Astrocyte of the spinal cord (primary cell): ENCODE measurements around the gene MSI2.

Experiments used
- DNase-seq: peaks from one replicate; pipeline ENCODE4 v3.0.0; 2011; ENCODE audit warnings: low read depth, low spot score
- H3K4me3 ChIP-seq: 2 replicates; pipeline ENCODE4 v1.5.1; 2011; ENCODE audit warnings: low read depth, mild to moderate bottlenecking, low read length, moderate library complexity
- in situ Hi-C: cut with HindIII; loops from 2 replicates; pipeline ENCODE4 v1.10.0; 2017; ENCODE audit warnings: low sequenced_read_pairs
- TF ChIP-seq, protein P1 (sequence below): IDR thresholded peaks from 2 replicates; pipeline ENCODE4 v1.5.1; 2012; ENCODE audit warnings: low read depth, mild to moderate bottlenecking, low read length, inconsistent platforms

The MSI2 gene

DNA sequence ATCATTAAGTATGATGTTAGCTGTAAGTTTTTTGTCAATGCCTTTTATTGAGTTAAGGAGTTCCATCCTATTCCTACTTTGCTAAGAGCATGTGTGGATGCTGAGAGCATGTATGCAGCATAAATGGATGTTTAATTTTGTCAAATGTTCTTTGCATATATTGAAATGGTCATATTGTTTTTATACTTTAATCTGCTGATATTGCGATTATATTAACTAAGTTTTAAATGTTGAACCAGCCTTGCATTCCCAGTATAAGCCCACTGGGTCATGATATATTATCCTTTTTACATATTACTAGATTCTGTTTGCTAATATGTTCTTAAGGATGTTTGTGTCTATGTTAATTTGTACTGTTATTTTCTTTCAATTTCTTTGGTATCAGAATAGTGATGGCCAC lies 435.6 kb downstream of the MSI2 start:
- TF ChIP-seq, protein P1, sequence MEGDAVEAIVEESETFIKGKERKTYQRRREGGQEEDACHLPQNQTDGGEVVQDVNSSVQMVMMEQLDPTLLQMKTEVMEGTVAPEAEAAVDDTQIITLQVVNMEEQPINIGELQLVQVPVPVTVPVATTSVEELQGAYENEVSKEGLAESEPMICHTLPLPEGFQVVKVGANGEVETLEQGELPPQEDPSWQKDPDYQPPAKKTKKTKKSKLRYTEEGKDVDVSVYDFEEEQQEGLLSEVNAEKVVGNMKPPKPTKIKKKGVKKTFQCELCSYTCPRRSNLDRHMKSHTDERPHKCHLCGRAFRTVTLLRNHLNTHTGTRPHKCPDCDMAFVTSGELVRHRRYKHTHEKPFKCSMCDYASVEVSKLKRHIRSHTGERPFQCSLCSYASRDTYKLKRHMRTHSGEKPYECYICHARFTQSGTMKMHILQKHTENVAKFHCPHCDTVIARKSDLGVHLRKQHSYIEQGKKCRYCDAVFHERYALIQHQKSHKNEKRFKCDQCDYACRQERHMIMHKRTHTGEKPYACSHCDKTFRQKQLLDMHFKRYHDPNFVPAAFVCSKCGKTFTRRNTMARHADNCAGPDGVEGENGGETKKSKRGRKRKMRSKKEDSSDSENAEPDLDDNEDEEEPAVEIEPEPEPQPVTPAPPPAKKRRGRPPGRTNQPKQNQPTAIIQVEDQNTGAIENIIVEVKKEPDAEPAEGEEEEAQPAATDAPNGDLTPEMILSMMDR = no peak
- no peak overlapping the region for H3K4me3 ChIP-seq
- DNase-seq = no peak
- in situ Hi-C loops = no loop called here

GRCh38 chr17:57692770-57693169 lies 436.4 kb downstream of the MSI2 start:
- in situ Hi-C loops = no loop called here
- TF ChIP-seq, protein P1 = no peak
- H3K4me3 ChIP-seq = no peak overlapping the region
- DNase-seq = no peak

DNA sequence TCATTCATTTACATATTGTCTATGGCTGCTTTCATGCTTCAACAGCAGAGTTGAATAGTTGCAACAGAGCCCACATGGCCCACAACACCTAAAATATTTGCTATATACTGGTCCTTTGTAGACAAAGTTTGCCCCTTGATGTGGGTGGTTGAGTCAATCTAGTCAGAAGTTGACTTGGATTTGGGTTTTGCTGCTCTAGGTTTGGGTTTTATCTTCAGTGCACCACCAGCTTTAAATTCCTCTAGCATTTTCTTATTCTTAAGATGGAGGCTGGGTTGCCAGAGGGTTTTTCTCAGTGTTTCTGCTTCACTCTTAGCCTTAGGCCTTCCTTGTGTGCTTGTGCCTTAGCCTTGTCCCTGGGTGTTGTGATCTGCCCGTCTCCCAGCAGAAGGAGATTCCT lies 437.7 kb downstream of the MSI2 start:
- TF ChIP-seq, protein P1 = no peak
- in situ Hi-C loops = no loop called here
- H3K4me3 ChIP-seq = no peak overlapping the region
- DNase-seq = no peak

DNA sequence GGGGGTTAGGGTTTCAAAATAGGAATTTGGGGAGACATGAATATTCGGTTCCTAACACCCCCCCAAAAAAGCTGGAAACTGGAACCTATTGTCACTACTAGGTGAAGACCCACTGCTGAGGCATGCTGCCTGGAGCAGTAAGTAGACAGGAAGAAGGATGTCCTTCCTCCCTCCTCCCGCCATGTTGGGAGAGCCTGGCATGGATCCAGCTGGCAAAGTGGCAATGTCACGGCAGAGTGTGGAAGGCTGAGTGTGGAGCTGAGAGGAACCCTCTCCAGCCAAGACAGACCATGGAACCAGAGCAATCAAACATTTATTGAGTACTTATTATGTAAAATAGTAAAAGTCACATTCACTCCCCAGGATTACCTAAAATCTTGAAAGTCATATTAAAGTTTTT lies 439.7 kb downstream of the MSI2 start:
- no peak overlapping the region for H3K4me3 ChIP-seq
- in situ Hi-C loops = no loop called here
- DNase-seq = no peak
- TF ChIP-seq, protein P1 = no peak

DNA sequence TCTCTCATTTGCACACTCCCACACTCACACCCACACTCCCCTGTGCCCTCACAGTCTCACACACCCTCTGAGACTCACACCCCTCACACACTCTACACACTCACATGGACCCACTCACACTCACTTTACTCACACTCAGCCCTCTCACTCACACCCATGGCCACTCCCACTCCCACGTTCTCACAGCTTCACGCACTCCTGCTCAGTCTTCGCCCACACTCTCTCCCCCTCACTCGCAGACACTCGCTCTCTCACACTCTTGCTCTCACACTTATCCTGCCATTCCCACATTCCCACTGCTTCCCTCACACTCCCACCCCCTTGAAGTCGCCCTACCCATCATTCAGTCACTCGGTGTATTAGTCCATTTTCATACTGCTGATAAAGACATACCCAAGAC lies 440.9 kb downstream of the MSI2 start:
- no peak overlapping the region for H3K4me3 ChIP-seq
- no peak for DNase-seq
- TF ChIP-seq, protein P1 = no peak
- in situ Hi-C loops = no loop called here

DNA sequence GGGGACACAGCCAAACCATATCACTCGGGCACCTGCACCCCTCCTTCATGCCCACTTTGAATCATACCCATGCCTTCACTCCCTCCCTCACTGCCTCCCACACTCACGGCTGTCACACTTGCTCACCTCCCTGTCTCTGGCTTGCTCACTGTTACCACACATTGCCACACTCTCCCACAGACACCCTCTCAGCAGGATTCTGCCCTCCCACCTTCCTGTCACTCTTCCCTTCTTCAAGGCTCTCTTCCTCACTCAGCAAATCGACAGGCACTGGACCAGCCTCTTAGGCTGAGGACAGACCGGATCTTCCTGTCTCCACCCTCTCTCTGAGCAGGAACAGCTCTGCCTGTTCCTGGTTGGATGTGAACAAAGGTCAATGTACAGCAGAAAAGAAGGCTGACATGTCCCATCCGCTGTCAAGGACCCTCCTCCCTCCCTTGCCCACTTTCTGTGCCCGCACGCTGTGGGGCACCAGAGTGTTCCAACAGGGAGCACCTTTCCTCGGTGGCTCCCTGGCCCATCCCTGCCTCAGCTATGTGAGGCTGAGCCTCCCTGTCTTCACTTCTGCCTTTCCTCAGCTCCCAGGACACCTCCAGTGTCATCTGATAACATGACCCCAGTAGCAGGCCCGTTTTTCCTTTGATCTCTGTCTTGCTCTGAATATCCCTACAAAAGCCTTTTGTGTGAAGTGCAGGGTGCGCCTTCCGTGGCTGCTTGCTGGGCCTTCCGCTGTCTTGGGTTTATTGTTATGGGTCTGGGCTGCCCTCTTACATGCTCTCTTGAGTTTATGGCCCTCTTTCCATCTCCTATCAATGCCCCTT lies 441.8 kb downstream of the MSI2 start:
- in situ Hi-C loops = no loop called here
- no peak for DNase-seq
- TF ChIP-seq, protein P1 = no peak
- H3K4me3 ChIP-seq = no peak overlapping the region
